SK-N-SH (cell line): ENCODE results near the gene DENND6A.

Source experiments
- CTCF ChIP-seq: fragments of 200-600 bp; sonication (generic); IDR thresholded peaks from 2 replicates; pipeline ENCODE4 v1.6.1; 2017; ENCODE audit warnings: antibody characterized with exemption, mild to moderate bottlenecking, moderate library complexity
- EZH2phosphoT487 ChIP-seq: fragments of 200-600 bp; sonication (generic); IDR thresholded peaks from 2 replicates; pipeline ENCODE4 v1.6.1; 2017; ENCODE audit warnings: low read depth, mixed run types, mild to moderate bottlenecking, antibody characterized with exemption, moderate library complexity, borderline replicate concordance
- GATA2 ChIP-seq: sonication (generic); formaldehyde crosslinking; IDR thresholded peaks from 2 replicates; pipeline ENCODE4 v1.5.0; 2020; ENCODE audit warnings: mild to moderate bottlenecking, missing genetic modification reagents
- IRF3 ChIP-seq: fragments of 150-350 bp; IDR thresholded peaks from 2 replicates; pipeline ENCODE4 v1.6.1; 2016; ENCODE audit warnings: mild to moderate bottlenecking, low read depth, low read length
- JUND ChIP-seq: IDR thresholded peaks from 2 replicates; pipeline ENCODE4 v1.4.0; 2012
- MXI1 ChIP-seq: IDR thresholded peaks from 2 replicates; pipeline ENCODE4 v1.6.1; 2012; ENCODE audit warnings: mild to moderate bottlenecking, low read depth, low read length, improper control_type of control experiment
- POLR2AphosphoS5 ChIP-seq: IDR thresholded peaks from 2 replicates; pipeline ENCODE4 v1.6.1; 2012; ENCODE audit warnings: low read depth, low read length
- RAD21 ChIP-seq: IDR thresholded peaks from 2 replicates; pipeline ENCODE4 v1.6.1; 2012; ENCODE audit warnings: mild to moderate bottlenecking, low read length
- TEAD4 ChIP-seq: IDR thresholded peaks from 2 replicates; pipeline ENCODE4 v1.4.0; 2012; ENCODE audit warnings: mild to moderate bottlenecking, borderline replicate concordance; ENCODE audit not compliant: insufficient read depth
- YY1 ChIP-seq: IDR thresholded peaks from 2 replicates; pipeline ENCODE4 v1.4.0; 2012; ENCODE audit warnings: low read depth, mild to moderate bottlenecking

- TF ChIP-seq EZH2phosphoT487 = no peak
- no peak for TF ChIP-seq CTCF
- TF ChIP-seq POLR2AphosphoS5 = no peak
- no peak for TF ChIP-seq MXI1
- no peak for TF ChIP-seq RAD21
- no peak for TF ChIP-seq JUND
- TF ChIP-seq TEAD4 = no peak
- no peak for TF ChIP-seq GATA2
- no peak for TF ChIP-seq YY1
- TF ChIP-seq IRF3 = no peak
Measured at GRCh38 chr3:57583544-57583943, 109.3 kb downstream of the DENND6A start.
